ENCODE data around the gene SP3.

Gene SP3

GRCh38 chr2:174003720-174004695, 38.8 kb upstream of the SP3 start:
- no peaks in the 10 kb centered on the region for H3K36me3 Mint-ChIP-seq (ENCODE audit: low read depth)
- no peak overlapping the region for H3K27ac Mint-ChIP-seq
- H3K4me1 Mint-ChIP-seq (ENCODE audit: low read depth): peaks cover 12% of the 10 kb centered on the region
- no peaks in the 10 kb centered on the region for H3K27me3 Mint-ChIP-seq
- H3K9me3 Mint-ChIP-seq: no peaks in the 10 kb centered on the region
- DNase-seq: no peak
- no peak overlapping the region for H3K4me3 Mint-ChIP-seq

GRCh38 chr2:174002679-174003078, 37.5 kb upstream of the SP3 start:
- Mint-ChIP-seq H3K4me3 (no peak overlapping the region), H3K27me3 (no peaks in the 10 kb centered on the region), H3K9me3 (no peaks in the 10 kb centered on the region), H3K4me1 (ENCODE audit: low read depth) (peaks cover 12% of the 10 kb centered on the region), H3K36me3 (ENCODE audit: low read depth) (no peaks in the 10 kb centered on the region), H3K27ac (no peak overlapping the region)
- no peak for DNase-seq

- Mint-ChIP-seq H3K4me3 (no peak overlapping the region), H3K27me3 (no peaks in the 10 kb centered on the region), H3K4me1 (ENCODE audit: low read depth) (peaks cover 13% of the 10 kb centered on the region), H3K27ac (no peak overlapping the region), H3K36me3 (ENCODE audit: low read depth) (no peaks in the 10 kb centered on the region), H3K9me3 (no peaks in the 10 kb centered on the region)
- no peak for DNase-seq
Observed at GRCh38 chr2:174001107-174001506, 35.9 kb upstream of the SP3 start.

GRCh38 chr2:173999724-174000123, 34.6 kb upstream of the SP3 start:
- Mint-ChIP-seq H3K4me1 (ENCODE audit: low read depth) (peaks cover 6% of the 10 kb centered on the region), H3K9me3 (no peaks in the 10 kb centered on the region), H3K27ac (no peak overlapping the region), H3K36me3 (ENCODE audit: low read depth) (no peaks in the 10 kb centered on the region), H3K27me3 (no peaks in the 10 kb centered on the region), H3K4me3 (no peak overlapping the region)
- DNase-seq: no peak

GRCh38 chr2:173999272-173999671, 34.1 kb upstream of the SP3 start:
- no peak overlapping the region for H3K27ac Mint-ChIP-seq
- H3K27me3 Mint-ChIP-seq: no peaks in the 10 kb centered on the region
- H3K36me3 Mint-ChIP-seq (ENCODE audit: low read depth): no peaks in the 10 kb centered on the region
- no peak for DNase-seq
- H3K4me3 Mint-ChIP-seq: no peak overlapping the region
- no peaks in the 10 kb centered on the region for H3K9me3 Mint-ChIP-seq
- H3K4me1 Mint-ChIP-seq (ENCODE audit: low read depth): peaks cover 1% of the 10 kb centered on the region

GRCh38 chr2:173998386-173998785, 33.2 kb upstream of the SP3 start:
- DNase-seq: no peak
- H3K36me3 Mint-ChIP-seq (ENCODE audit: low read depth): no peaks in the 10 kb centered on the region
- H3K4me3 Mint-ChIP-seq: no peak overlapping the region
- peaks cover 1% of the 10 kb centered on the region for H3K4me1 Mint-ChIP-seq (ENCODE audit: low read depth)
- no peaks in the 10 kb centered on the region for H3K9me3 Mint-ChIP-seq
- H3K27ac Mint-ChIP-seq: no peak overlapping the region
- no peaks in the 10 kb centered on the region for H3K27me3 Mint-ChIP-seq

GRCh38 chr2:173997753-173998152, 32.6 kb upstream of the SP3 start:
- DNase-seq: no peak
- Mint-ChIP-seq H3K27ac (no peak overlapping the region), H3K4me3 (no peak overlapping the region), H3K4me1 (ENCODE audit: low read depth) (peaks cover 1% of the 10 kb centered on the region), H3K36me3 (ENCODE audit: low read depth) (no peaks in the 10 kb centered on the region), H3K27me3 (no peaks in the 10 kb centered on the region), H3K9me3 (no peaks in the 10 kb centered on the region)

- H3K27ac Mint-ChIP-seq: no peak overlapping the region
- H3K4me3 Mint-ChIP-seq: no peak overlapping the region
- no peaks in the 10 kb centered on the region for H3K27me3 Mint-ChIP-seq
- peaks cover 1% of the 10 kb centered on the region for H3K4me1 Mint-ChIP-seq (ENCODE audit: low read depth)
- H3K36me3 Mint-ChIP-seq (ENCODE audit: low read depth): no peaks in the 10 kb centered on the region
- DNase-seq: no peak
- H3K9me3 Mint-ChIP-seq: no peaks in the 10 kb centered on the region
Observed at GRCh38 chr2:173997269-173997668, 32.1 kb upstream of the SP3 start.

- no peak for DNase-seq
- H3K27ac Mint-ChIP-seq: no peak overlapping the region
- H3K4me1 Mint-ChIP-seq (ENCODE audit: low read depth): peaks cover 1% of the 10 kb centered on the region
- H3K4me3 Mint-ChIP-seq: no peak overlapping the region
- no peaks in the 10 kb centered on the region for H3K36me3 Mint-ChIP-seq (ENCODE audit: low read depth)
- no peaks in the 10 kb centered on the region for H3K27me3 Mint-ChIP-seq
- H3K9me3 Mint-ChIP-seq: no peaks in the 10 kb centered on the region
Observed at GRCh38 chr2:173996766-173997165, 31.6 kb upstream of the SP3 start.

- Mint-ChIP-seq H3K4me3 (no peak overlapping the region), H3K27me3 (no peaks in the 10 kb centered on the region), H3K9me3 (no peaks in the 10 kb centered on the region), H3K27ac (no peak overlapping the region), H3K36me3 (ENCODE audit: low read depth) (no peaks in the 10 kb centered on the region), H3K4me1 (ENCODE audit: low read depth) (peaks cover 1% of the 10 kb centered on the region)
- no peak for DNase-seq
Observed at GRCh38 chr2:173993459-173993858, 28.3 kb upstream of the SP3 start.

- no peak overlapping the region for H3K4me3 Mint-ChIP-seq
- no peaks in the 10 kb centered on the region for H3K36me3 Mint-ChIP-seq (ENCODE audit: low read depth)
- no peak overlapping the region for H3K27ac Mint-ChIP-seq
- no peak for DNase-seq
- H3K9me3 Mint-ChIP-seq: no peaks in the 10 kb centered on the region
- no peaks in the 10 kb centered on the region for H3K27me3 Mint-ChIP-seq
- H3K4me1 Mint-ChIP-seq (ENCODE audit: low read depth): no peaks in the 10 kb centered on the region
Observed at GRCh38 chr2:173991856-173992588, 26.8 kb upstream of the SP3 start.

GRCh38 chr2:173990970-173991819, 26.0 kb upstream of the SP3 start:
- Mint-ChIP-seq H3K4me1 (ENCODE audit: low read depth) (no peaks in the 10 kb centered on the region), H3K36me3 (ENCODE audit: low read depth) (no peaks in the 10 kb centered on the region), H3K27ac (no peak overlapping the region), H3K9me3 (no peaks in the 10 kb centered on the region), H3K27me3 (no peaks in the 10 kb centered on the region), H3K4me3 (no peak overlapping the region)
- DNase-seq: no peak

GRCh38 chr2:173990245-173990644, 25.1 kb upstream of the SP3 start:
- H3K27ac Mint-ChIP-seq: no peak overlapping the region
- peaks cover 2% of the 10 kb centered on the region for H3K4me1 Mint-ChIP-seq (ENCODE audit: low read depth)
- H3K36me3 Mint-ChIP-seq (ENCODE audit: low read depth): no peaks in the 10 kb centered on the region
- no peaks in the 10 kb centered on the region for H3K9me3 Mint-ChIP-seq
- DNase-seq: no peak
- no peaks in the 10 kb centered on the region for H3K27me3 Mint-ChIP-seq
- no peak overlapping the region for H3K4me3 Mint-ChIP-seq

- Mint-ChIP-seq H3K4me3 (no peak overlapping the region), H3K27ac (no peak overlapping the region), H3K36me3 (ENCODE audit: low read depth) (no peaks in the 10 kb centered on the region), H3K9me3 (no peaks in the 10 kb centered on the region), H3K4me1 (ENCODE audit: low read depth) (peaks cover 5% of the 10 kb centered on the region), H3K27me3 (no peaks in the 10 kb centered on the region)
- DNase-seq: no peak
Observed at GRCh38 chr2:173989884-173990215, 24.7 kb upstream of the SP3 start.
